HepG2 (cell line): ENCODE measurements around the gene INSR. TPM values are rescaled to one million over a fixed set of nuclear protein-coding genes. Genes with fewer than 3 reads are reported as not detected.

Experiments used
- ARID5B ChIP-seq: IDR thresholded peaks from 2 replicates; pipeline ENCODE4 v1.4.0; 2020; ENCODE audit warnings: mild to moderate bottlenecking, missing genetic modification reagents
- CREBL2 ChIP-seq: sonication (generic); formaldehyde crosslinking; IDR thresholded peaks from 2 replicates; pipeline ENCODE4 v1.8.1; 2023; ENCODE audit warnings: missing genetic modification reagents, mild to moderate bottlenecking, borderline replicate concordance
- FOSL1 ChIP-seq: sonication (generic); formaldehyde crosslinking; IDR thresholded peaks from 2 replicates; pipeline ENCODE4 v1.9.0; 2021; ENCODE audit warnings: missing genetic modification reagents, borderline replicate concordance
- FOXA3 ChIP-seq: IDR thresholded peaks from 2 replicates; pipeline ENCODE4 v1.6.1; 2016; ENCODE audit warnings: missing genetic modification reagents, missing compliant biosample characterization
- FOXP4 ChIP-seq: sonication (generic); formaldehyde crosslinking; IDR thresholded peaks from 2 replicates; pipeline ENCODE4 v1.4.0; 2020; ENCODE audit warnings: missing genetic modification reagents
- HDAC1 ChIP-seq: sonication (generic); formaldehyde crosslinking; IDR thresholded peaks from 2 replicates; pipeline ENCODE4 v1.5.1; 2020; ENCODE audit warnings: mild to moderate bottlenecking, missing genetic modification reagents
- MAX ChIP-seq: IDR thresholded peaks from 2 replicates; pipeline ENCODE4 v1.6.1; 2012; ENCODE audit warnings: inconsistent platforms
- ZBTB26 ChIP-seq: IDR thresholded peaks from 2 replicates; pipeline ENCODE4 v1.6.1; 2016; ENCODE audit warnings: missing compliant biosample characterization, missing genetic modification reagents, borderline replicate concordance
- ZFAT ChIP-seq: sonication (generic); formaldehyde crosslinking; conservative IDR thresholded peaks from 2 replicates; pipeline ENCODE4 v1.8.1; 2023; ENCODE audit warnings: missing genetic modification reagents, inconsistent platforms
- ZHX2 ChIP-seq, 2 experiments: sonication (generic) in 1 of 2; formaldehyde crosslinking in 1 of 2; IDR thresholded peaks; 2 replicates each; pipeline versions ENCODE4 v1.6.1 to v1.9.0; 2014 to 2022; ENCODE audit warnings: antibody characterized with exemption in 1 of 2, borderline replicate concordance in 1 of 2, inconsistent platforms in 1 of 2, low read depth in 1 of 2, missing genetic modification reagents in 1 of 2
- ZNF441 ChIP-seq: sonication (generic); formaldehyde crosslinking; IDR thresholded peaks from 2 replicates; pipeline ENCODE4 v1.7.0; 2021; ENCODE audit warnings: missing genetic modification reagents, borderline replicate concordance
- ZNF644 ChIP-seq: IDR thresholded peaks from 2 replicates; pipeline ENCODE4 v1.6.1; 2016; ENCODE audit warnings: low read depth
- polyA plus RNA-seq, 8 experiments: library from polyadenylated mRNA; depleted of rRNA in 3 of 8; stranded (reverse) in 7 of 8; unstranded in 1 of 8; fragments of >200 nt; fragmentation: Illumina TruSeq in 4 of 8; extraction: Trizol in 4 of 8; gene quantifications; 2 replicates each; pipeline versions ENCODE4 v1.2.1 to v1.2.3, GENCODE V29; 2011 to 2016; ENCODE audit warnings: low read depth in 4 of 8, missing spikeins in 1 of 8, mixed read lengths in 1 of 8; ENCODE audit not compliant: insufficient read depth in 1 of 8
- total RNA-seq, 5 experiments: library from RNA; depleted of rRNA; stranded (reverse); fragments of >200 nt; fragmentation: Illumina TruSeq; extraction: Trizol; gene quantifications; 2 replicates each; pipeline ENCODE4 v1.2.3, GENCODE V29; 2016; ENCODE audit warnings: low read depth in 1 of 5

Gene INSR
- total and polyA plus RNA-seq, 2 of the 13 experiments (the other 11 are each of a cell fraction or from before 2014, with no cell fraction given) = 24.2 to 29.8 TPM

- TF ChIP-seq ZHX2 (IDR thresholded peaks at IDR 0.05; ENCODE audit: low read depth) (no peak), ZHX2 (CRISPR knock-in tag; IDR thresholded peaks at IDR 0.05; ENCODE audit: borderline replicate concordance) (no peak), FOXA3 (CRISPR knock-in tag) (peak; percentile 89), MAX (peak; percentile 84), ZBTB26 (CRISPR knock-in tag) (peak; percentile 62; the same call in 1 of the 2 replicates), ZNF441 (CRISPR knock-in tag) (0 out of 2 replicates have a peak, but pooled peaks have one; percentile 58), ZFAT (CRISPR knock-in tag) (no peak), HDAC1 (0 out of 2 replicates have a peak, but pooled peaks have one; percentile 25), FOSL1 (CRISPR knock-in tag) (no peak), ZNF644 (CRISPR knock-in tag) (peak; percentile 85), CREBL2 (no peak), FOXP4 (CRISPR knock-in tag) (0 out of 2 replicates have a peak, but pooled peaks have one; percentile 39), ARID5B (CRISPR knock-in tag) (peak; percentile 35; the same call in 1 of the 2 replicates)
Measured at GRCh38 chr19:7224209-7224686, 70.0 kb downstream of the INSR start (continued).
